Measurements from ENCODE around the gene ZNF175.

The ZNF175 gene

DNA sequence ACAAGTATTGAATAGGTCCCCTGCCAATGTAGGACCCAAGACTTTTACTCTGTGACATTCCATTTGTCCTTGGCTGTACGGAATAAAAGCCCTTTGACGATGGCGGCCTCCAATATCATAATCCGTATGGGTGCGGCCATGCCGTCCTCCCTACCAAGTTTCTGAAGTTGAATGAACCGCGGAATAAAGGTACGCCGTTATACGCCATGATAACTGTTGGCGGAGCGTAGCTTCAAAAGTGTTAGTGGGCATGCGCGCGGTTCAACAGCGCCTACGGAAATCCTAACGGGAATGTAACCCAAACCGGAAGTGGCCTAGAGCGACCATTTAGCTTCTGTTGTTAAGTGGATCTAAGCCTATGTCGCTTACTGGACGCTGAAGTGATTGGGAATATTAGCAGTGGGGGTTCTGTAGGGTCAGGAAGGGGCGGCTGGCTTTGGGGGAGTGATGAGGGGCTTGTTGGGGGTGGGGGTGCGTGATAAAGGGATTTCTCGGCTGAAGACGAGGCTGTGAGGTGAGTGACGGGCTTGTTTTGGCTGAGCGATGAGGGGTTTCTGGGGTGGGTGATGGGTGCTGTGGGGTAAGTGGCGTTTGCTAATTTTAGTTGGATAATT is at the start of gene ZNF175:
Gene ZNF175 (plus strand): TSS at position 322 of the 614 bp plus-strand sequence. CDS start 2,047 bp downstream, outside the sequence.
- DNase-seq (ENCODE audit: low read depth in 2 of 2) = peak; percentile 75 to 86

DNA sequence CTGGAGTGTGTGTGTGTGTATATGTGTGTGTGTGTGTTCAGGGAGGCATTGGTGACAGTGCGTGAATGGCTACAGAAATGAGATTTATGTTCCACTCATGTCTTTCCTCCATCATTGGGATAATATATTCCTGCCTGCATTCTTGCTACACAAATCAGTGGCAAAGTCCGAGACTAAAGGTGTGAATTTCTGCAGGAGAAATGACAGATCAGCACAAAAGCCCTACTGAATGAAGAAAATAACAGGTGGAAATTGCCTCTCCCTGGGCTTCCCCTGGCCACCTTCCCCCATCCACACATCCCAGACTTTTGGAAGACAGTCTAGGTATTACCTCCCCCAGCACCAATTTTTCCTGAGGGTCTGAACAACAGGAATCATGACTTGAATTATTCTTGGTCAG is 49.7 kb upstream of the ZNF175 start:
- no peak for DNase-seq (ENCODE audit: low read depth in 2 of 2)

DNA sequence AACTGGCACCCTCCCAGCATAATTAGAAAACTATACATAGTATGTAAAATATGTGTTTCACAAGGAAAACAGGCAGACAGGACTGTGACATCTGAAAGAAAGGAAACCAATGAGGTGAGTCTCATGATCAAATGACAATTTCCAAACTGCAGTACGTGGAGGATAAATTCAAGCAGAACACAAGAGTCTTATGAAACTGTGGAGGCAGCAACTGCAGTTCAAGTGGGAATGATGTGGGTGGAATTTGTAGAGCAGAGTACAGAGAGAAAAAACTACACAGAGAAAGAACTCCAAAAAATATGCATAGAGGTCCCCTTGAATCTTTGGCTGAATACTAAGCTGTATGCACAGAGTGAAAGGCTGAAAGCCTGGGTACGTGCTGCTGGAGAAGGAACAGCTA is 49.3 kb upstream of the ZNF175 start:
- no peak for DNase-seq (ENCODE audit: low read depth in 2 of 2)

DNA sequence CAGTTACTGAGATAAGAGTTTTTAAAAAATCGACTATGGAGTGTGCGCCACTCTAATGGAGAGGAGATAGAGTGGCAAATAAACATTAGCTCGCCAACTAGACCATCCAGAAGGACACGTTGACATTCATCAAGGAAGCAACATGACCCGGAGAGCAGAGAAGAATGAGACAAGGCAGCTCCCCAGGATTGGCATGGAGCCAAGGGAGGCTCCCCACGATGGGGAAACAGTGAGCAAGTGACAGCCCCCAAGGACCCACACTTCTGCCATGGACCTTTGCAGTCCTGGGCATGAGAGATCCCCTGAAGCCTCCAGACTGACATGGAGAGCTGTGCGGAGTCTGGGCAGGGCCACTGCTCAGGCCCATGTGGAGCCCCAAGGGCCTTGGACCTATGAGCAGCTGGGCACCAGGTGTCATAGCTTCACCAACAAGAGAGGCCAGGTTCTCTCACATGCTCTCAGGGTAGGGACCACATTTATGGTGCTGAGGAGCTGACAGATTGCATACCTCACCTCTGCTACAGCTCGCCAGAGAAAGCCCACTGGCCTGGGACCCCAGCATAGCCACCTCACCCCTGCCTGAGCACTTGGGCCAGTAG is 46.3 kb upstream of the ZNF175 start:
- no peak for DNase-seq (ENCODE audit: low read depth in 2 of 2)

DNA sequence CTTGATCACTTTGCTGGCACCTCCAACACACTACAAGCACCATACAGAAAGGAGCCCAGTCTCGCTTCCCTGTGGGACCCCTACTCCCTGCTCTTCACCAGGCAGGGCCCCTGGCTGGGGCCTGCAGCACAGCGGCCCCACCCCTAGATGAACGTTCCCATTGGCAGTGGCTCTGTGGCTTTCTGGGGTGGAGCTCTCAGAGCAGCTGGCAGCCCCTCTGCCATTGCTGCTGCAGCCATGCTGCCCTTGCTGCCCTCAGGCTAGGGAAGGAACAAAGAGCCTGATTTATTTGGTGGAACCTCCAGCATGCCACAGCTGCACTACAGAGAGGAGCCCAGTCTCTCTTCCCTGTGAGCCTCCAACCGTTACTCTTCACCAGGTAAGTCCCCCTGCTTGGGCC is 45.4 kb upstream of the ZNF175 start:
- DNase-seq (ENCODE audit: low read depth in 2 of 2) = no peak

- no peak for DNase-seq (ENCODE audit: low read depth in 2 of 2)
These were observed 41.8 kb upstream of the ZNF175 start for GRCh38 chr19:51529301-51529700.

- no peak for DNase-seq (ENCODE audit: low read depth in 2 of 2)
These were observed 40.5 kb upstream of the ZNF175 start for GRCh38 chr19:51530616-51531015.

GRCh38 chr19:51531349-51532315 is 39.5 kb upstream of the ZNF175 start, which contains the start of gene SIGLEC6:
SIGLEC6 (minus strand) TSS chr19:51531670; CDS start chr19:51531648, 22 bp downstream.
- no peak for DNase-seq (ENCODE audit: low read depth in 2 of 2)

DNA sequence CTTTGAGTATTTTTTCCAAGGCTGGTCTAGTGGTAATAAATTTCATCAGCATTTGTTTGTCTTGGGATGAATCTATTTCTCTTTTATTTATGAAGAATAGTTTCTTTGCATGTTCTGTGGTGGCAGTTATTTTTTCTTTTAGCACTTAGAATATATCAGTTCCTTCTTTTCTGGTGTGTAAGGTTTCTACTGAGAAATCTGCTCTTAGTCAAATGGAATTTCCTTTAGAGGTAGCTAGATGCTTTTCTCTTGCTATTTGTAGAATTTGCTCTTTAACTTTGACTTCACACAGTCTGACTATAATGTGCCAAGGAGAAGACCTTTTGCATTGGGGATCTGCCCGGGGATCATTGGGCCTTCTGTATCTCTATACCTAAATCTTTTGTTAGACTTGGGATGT is 35.5 kb upstream of the ZNF175 start:
- DNase-seq (ENCODE audit: low read depth in 2 of 2) = no peak

DNA sequence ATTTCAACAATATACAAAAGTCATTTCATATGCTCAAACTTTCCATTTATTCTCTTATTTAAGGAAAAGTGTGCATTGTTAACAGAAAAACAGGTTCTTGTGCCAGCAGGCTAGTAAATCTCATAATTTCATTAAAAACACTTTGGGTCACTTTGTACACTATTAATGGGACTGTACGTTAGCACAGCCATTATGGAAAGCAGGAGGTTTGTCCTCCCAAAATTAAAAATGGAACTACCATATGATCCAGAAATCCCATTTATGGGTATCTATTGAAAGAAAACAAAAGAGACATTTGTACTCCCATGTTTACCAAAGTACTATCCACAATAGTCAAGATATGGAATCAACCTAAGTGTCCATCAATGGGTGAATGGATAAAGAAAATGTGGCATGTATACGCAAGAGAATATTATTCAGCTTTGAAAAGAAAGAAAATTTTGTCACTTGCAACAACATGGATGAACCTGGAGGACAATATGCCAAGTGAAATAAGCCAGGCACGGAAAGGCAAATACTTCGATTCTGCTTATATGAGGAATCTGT is 31.2 kb upstream of the ZNF175 start:
- no peak for DNase-seq (ENCODE audit: low read depth in 2 of 2)

- DNase-seq (ENCODE audit: low read depth in 2 of 2) = no peak
These were observed 29.4 kb upstream of the ZNF175 start for GRCh38 chr19:51541458-51542357.

GRCh38 chr19:51542699-51543098 is 28.4 kb upstream of the ZNF175 start:
- DNase-seq (ENCODE audit: low read depth in 2 of 2) = no peak

DNA sequence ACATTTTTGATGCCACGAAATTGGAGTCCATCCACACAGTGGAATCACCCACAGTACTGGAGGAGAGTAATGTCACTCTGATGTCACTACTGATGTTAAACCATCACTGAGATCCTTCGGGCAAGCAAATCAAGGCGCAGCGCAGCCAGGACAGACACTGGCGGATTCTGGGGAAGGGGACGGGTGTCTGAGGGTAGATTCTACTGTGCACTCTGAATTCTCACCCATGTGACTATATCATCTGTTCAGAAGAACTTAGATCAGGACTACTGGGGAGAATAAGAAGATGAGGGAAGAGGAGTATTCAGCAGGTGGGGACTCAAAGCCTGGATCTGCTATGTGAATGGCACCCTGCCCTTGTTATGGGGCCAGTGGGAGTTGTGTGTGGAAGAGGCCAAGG is 27.0 kb upstream of the ZNF175 start:
- DNase-seq (ENCODE audit: low read depth in 2 of 2) = no peak

- no peak for DNase-seq (ENCODE audit: low read depth in 2 of 2)
These were observed 24.9 kb upstream of the ZNF175 start for GRCh38 chr19:51546107-51546649.

GRCh38 chr19:51546650-51547396 is 24.3 kb upstream of the ZNF175 start:
- DNase-seq (ENCODE audit: low read depth in 2 of 2) = no peak

DNA sequence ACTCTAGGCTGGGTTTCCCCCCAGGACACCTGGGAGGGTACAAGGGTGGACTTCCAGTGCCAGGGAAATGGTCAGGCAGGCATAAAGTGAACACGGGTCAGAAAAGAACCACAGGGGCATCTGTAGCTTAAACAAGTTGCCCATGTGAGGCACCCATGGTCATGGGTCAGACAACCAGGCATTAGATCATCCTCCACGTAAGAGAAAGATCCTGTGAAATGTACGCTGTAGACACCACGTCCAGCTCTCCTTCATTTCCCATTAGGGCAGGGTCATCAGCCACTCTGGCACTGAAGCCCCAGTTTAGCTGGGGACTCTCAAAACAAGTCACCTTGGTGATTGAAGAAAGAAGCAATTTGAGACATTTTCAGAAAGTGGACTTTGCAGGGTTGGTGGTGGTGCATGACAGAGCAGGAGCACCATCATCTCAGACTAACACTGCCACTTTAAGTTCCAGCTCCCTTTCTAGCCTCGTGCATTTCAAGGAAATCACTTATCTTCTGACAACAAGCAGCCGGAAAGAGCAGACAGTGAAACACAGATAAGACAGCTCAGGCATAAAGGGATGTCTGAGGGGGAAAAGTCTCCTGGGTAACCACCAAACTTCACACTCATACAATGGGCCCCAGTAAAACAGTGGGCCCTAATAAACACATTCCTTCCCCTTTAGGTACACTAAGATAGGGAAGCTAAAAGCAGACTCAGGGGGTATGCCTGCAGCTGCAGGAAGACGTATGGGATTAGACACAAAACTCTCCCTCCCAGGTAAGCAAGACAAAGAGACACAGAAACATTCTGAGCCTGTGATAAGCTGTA is 23.5 kb upstream of the ZNF175 start:
- no peak for DNase-seq (ENCODE audit: low read depth in 2 of 2)

DNA sequence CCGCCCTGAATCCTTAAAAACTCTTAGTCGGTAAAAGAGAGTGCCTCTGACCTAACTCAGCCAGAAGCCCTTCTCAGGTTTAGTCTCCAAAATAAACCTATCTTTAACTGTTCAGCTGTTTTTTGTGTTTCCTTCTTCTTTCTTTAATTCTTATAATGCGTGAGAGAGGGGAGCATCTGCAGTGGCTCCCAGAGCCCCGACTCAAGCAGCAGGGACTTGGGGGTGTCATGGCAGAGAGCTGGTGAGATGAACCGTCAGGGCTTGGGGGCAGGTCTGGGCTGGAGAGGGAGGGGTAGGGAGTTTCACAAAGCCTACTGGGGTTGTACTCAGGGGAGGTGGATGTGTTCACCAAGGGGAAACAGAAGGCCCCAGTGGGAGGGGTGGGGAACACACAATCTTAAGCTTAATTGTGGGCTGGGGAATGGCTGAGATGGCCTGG is 22.9 kb upstream of the ZNF175 start:
- DNase-seq (ENCODE audit: low read depth in 2 of 2) = no peak

DNA sequence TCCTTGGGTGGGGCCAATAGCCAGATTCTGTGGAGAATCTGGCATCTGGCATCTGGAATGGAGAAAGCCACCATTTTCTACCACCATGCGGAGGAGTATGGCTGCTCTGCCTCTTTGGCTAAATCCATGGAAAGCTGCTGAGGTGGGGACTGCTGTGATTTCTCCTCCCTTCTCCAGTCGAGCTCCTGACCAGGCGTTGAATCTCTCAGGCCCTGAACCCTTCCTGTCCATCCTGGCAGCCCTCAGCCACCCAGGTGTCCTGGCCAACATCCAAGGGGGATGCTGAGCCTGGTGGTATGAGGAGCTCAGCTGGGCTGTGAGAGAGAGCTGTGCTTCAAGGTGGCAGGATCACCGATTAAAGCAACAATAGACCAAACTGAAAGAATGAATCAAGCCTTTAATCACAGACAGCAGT is 22.2 kb upstream of the ZNF175 start:
- no peak for DNase-seq (ENCODE audit: low read depth in 2 of 2)

Data from stimulated activated CD4-positive, alpha-beta T cell treated with anti-CD3 and anti-CD28 coated beads, Interleukin-1b, Interleukin-23, amount 100 ng/mL, for 4 hours (primary cell).